ENCODE results near the gene GRIA4. TPM values are rescaled to one million over a fixed set of nuclear protein-coding genes. Genes with fewer than 3 reads are reported as not detected.
A peak's percentile ranks its signal among the peaks of the same experiment; 100 is the strongest.
"Not testable (repeated sequence)": the region's sequence is repeated elsewhere in the genome, so short reads cannot be mapped to it uniquely, and the experiment has no call there.

The GRIA4 gene
- polyA plus RNA-seq, 6 donors from 2014 or later: not detected

DNA sequence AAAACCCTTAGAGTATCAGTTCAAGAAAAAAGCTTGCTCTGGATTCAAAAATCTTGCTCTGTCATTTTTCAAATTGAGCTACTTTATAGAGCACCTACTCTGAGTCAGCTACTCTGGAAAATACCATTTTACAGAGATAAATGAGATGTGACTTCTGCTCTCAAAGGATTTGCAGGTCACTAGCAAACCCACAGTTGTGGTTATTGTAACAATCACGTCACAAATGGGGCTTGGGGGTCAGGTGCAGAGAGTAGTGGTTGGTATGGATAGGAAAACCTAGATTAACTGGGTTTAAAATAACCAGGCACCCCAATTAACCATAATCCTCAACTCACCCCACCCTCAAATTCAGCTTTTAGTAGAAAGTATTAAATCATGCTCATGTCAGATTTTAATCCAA lies 359.9 kb downstream of the GRIA4 start:
- Mint-ChIP-seq H3K27me3 (no peaks in the 10 kb centered on the region), H3K36me3 (no peaks in the 10 kb centered on the region), H3K9me3 (no peaks in the 10 kb centered on the region), H3K4me3 (no peak overlapping the region), H3K4me1 (no peaks in the 10 kb centered on the region), H3K27ac (no peak overlapping the region)
- ATAC-seq (ENCODE audit: low read depth in 2 of 2) (no peak), DNase-seq (no peak)

DNA sequence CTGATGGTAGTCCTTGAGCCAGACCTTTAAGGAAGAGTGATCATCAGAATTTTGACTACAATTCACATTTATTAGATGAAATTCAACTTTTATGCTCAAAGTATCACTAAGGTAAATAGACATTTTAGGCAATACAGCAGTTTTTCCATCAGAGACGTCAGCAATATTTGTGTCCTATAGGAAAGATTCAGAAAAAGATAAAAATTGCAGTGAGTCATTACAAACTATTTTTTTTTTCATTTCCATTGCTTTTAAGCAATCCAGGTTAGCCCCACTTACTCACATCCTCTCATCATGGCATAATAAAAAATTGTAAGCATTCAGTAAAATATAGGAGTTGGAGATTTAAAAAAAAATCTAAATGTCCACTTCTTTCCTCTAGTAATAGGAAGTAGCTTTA lies 365.3 kb downstream of the GRIA4 start:
- Mint-ChIP-seq H3K36me3 (no peaks in the 10 kb centered on the region), H3K4me3 (no peak overlapping the region), H3K27me3 (no peaks in the 10 kb centered on the region), H3K4me1 (no peaks in the 10 kb centered on the region), H3K27ac (no peak overlapping the region), H3K9me3 (peaks cover 0 to 2% (median 0%) of the 10 kb centered on the region in 7 donors)
- no peak for DNase-seq
- ATAC-seq (ENCODE audit: low read depth in 2 of 2): no peak

DNA sequence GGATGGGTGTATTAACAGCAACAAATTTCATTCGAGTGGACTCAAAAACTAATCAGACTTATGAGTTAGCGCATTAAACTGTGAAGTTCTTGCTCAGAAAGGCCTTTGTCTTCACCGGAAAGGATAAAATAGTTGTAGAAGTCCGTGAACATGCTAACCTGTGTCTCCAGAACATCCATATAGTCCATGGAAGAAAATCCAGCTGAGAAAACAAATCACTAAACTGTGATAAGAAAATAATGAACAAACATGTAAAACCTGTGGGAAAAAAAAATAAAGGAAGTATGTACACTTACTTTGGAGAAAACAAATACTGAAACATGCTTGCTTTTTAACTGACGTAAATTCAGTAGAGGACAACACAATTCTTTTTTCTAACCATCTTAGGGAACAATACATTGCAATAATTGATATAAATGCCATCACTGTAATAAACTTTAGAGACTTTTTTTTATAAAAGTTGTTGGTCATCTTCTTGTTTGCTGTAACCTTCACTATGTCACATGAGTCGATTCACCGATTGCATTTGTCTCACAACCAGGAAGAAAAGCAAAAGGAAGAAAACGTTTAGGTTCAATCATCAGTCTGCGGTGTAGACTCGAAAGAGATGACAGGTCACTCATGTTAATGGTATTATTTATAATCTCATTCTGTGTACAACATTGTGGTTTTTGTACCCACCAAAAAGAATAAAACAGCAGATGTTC lies 370.3 kb downstream of the GRIA4 start:
- H3K36me3 Mint-ChIP-seq: no peaks in the 10 kb centered on the region
- DNase-seq (no peak), ATAC-seq (ENCODE audit: low read depth in 2 of 2) (no peak)
- no peaks in the 10 kb centered on the region for H3K4me1 Mint-ChIP-seq
- H3K9me3 Mint-ChIP-seq: peaks cover 0 to 6% (median 0%) of the 10 kb centered on the region in 7 donors
- no peak overlapping the region for H3K4me3 Mint-ChIP-seq
- H3K27ac Mint-ChIP-seq: no peak overlapping the region
- peaks cover 0 to 9% (median 0%) of the 10 kb centered on the region in 3 donors for H3K27me3 Mint-ChIP-seq

DNA sequence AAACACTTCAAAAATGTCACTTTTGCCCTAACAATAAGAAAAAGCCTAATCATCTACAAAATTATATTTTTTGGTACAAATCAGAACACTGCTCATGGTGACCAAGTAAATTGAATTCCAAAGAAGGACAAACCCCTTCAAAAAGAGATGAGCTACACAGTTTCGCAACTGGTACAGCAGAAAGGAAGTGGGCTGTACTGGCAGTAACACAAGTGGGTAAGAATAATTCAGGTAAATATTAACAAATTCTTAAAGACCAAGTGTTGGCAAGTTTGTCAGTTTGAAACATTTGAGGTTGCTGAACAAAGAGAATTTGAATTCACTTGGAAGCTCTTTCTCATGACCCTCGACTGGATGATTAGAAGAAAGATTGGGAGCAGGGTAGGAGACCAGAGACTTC lies 376.7 kb downstream of the GRIA4 start:
- peaks cover 0 to 7% (median 0%) of the 10 kb centered on the region in 7 donors for H3K9me3 Mint-ChIP-seq
- no peaks in the 10 kb centered on the region for H3K36me3 Mint-ChIP-seq
- peaks cover 0 to 4% (median 0%) of the 10 kb centered on the region in 3 donors for H3K27me3 Mint-ChIP-seq
- no peak for ATAC-seq (ENCODE audit: low read depth in 2 of 2)
- H3K27ac Mint-ChIP-seq: no peak overlapping the region
- H3K4me3 Mint-ChIP-seq: no peak overlapping the region
- DNase-seq: no peak
- H3K4me1 Mint-ChIP-seq: no peaks in the 10 kb centered on the region

DNA sequence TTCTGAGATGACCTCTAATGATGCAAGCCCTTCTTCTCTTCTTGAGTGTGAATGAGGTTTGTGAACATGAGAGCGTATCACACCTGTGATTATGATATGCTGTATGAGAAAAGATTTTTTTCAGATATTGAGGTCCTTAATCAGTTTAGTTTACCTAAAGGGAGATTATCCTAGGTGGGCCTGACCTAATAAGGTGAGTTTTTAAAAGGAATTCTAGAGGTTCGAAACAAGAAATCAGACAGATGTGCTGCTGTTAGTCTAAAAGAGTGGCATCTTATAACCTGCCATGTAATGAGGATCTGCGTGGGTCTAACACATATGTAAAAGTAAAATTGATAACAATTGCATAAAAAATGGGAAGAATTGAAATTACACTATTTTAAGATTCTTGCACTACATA lies 378.3 kb downstream of the GRIA4 start:
- Mint-ChIP-seq H3K9me3 (peaks cover 0 to 4% (median 3%) of the 10 kb centered on the region in 7 donors), H3K27ac (no peak overlapping the region), H3K4me1 (no peaks in the 10 kb centered on the region), H3K27me3 (no peaks in the 10 kb centered on the region), H3K36me3 (peaks cover 0 to 4% of the 10 kb centered on the region in 2 donors), H3K4me3 (no peak overlapping the region)
- DNase-seq (no peak), ATAC-seq (ENCODE audit: low read depth in 2 of 2) (no peak)

DNA sequence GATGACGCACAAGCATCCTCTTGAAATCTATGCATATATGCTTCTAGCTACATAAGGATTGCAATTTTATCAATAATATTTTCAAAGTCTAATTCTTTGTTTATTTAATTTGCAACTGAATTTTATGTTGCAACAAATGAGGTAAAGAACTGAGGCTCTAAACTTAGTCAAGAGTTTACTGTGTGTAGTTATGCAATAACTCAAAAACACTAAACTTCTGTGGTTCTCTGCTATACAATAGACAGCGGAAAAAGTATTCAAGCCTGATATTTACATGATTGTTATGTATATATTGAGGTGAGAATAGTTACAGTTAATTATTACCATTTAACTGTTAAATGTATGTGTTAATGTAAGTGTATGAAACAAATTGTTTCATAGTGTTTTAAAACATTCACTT lies 379.3 kb downstream of the GRIA4 start:
- ATAC-seq (ENCODE audit: low read depth in 2 of 2) (no peak), DNase-seq (no peak)
- H3K36me3 Mint-ChIP-seq: peaks cover 7 to 12% of the 10 kb centered on the region in 2 donors

DNA sequence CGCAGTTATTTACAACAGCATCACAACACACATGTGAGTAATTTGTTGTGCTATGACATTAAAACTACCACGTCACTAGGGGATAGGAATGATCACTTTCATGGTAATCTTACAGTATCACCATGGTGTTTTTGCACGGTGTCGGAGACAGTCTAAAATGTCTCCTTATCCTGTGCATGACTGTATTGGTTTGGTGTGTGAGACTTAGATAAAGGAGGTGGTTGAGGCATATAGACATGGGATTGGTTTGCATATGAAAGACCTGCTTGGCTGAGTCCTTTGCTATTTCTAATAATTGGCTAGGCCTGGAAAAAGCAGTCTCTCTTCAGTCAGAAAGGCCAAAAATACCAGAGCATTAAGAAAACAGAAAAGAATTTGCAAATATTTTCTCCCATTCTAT lies 382.0 kb downstream of the GRIA4 start:
- H3K27me3 Mint-ChIP-seq: no peaks in the 10 kb centered on the region
- H3K4me3 Mint-ChIP-seq: no peak overlapping the region
- no peak for DNase-seq
- H3K27ac Mint-ChIP-seq: no peak overlapping the region
- H3K36me3 Mint-ChIP-seq: peaks cover 16 to 21% of the 10 kb centered on the region in 2 donors
- ATAC-seq (ENCODE audit: low read depth in 2 of 2): no peak
- peaks cover 0 to 13% (median 7%) of the 10 kb centered on the region in 7 donors for H3K9me3 Mint-ChIP-seq
- H3K4me1 Mint-ChIP-seq: peaks cover 2 to 4% (median 3%) of the 10 kb centered on the region in 3 donors

More for the DNA sequence above, 379.3 kb downstream of the GRIA4 start:
- Mint-ChIP-seq H3K27ac (no peak overlapping the region), H3K4me1 (no peaks in the 10 kb centered on the region), H3K9me3 (peaks cover 0 to 12% (median 7%) of the 10 kb centered on the region in 7 donors), H3K4me3 (no peak overlapping the region), H3K27me3 (no peaks in the 10 kb centered on the region)

DNA sequence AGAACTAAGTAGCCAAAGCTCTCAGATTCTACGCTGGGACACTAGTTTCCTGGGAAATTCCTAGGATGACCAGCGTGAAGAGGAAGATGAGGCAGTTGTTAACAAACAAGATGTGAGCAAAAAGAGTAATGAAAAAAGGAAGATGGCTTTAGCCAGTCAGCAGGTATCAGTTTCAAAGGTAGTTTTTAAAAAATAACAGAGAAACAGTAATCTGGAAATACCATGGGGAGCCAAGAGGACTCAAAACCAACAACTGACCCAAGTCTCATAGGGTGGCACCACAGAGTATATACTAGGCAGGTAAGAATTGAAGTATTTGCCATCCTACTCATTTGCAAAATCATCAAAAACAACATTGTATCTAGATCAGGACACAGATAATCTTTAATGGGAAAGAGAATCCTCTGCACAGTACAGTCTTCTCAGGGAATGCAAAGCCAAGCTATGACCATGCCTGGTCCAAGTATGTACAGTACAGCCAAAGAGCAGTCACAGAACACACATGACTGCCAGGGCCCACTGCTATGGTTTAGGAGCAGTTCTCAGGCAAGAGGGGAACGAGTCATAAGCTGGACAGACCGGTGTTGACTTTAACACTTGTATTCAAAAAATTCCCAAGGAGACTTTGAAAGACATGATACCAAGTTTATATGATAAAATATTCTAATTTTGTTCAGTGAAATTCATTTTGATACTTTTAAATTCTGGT lies 391.6 kb downstream of the GRIA4 start:
- ATAC-seq (ENCODE audit: low read depth in 2 of 2) (no peak), DNase-seq (no peak)
- H3K4me1 Mint-ChIP-seq: peaks cover 16 to 37% (median 28%) of the 10 kb centered on the region in 3 donors
- no peak overlapping the region for H3K4me3 Mint-ChIP-seq
- H3K27me3 Mint-ChIP-seq: no peaks in the 10 kb centered on the region
- no peak overlapping the region for H3K27ac Mint-ChIP-seq
- peaks cover 8 to 24% (median 15%) of the 10 kb centered on the region in 7 donors for H3K9me3 Mint-ChIP-seq
- H3K36me3 Mint-ChIP-seq: peaks cover 46 to 69% of the 10 kb centered on the region in 2 donors

DNA sequence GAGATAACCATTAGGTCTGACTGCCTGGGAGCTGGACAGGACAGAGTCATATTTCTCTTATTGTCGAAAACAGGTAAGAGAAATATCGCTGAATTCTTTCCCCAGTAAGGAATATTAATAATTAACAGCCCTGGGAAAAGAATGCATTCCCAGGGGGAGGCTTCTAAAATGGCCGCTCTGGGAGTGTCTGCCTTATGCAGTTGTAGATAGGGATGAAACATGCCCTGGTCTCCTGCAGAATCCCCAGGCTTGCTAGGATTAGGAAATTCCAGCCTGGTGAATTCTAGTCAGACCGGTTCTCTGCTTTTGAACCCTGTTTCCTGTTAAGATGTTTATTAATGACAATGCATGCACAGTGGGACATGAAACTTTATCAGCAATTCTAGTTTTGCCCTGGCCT lies 393.2 kb downstream of the GRIA4 start:
- Mint-ChIP-seq H3K9me3 (peaks cover 6 to 24% (median 13%) of the 10 kb centered on the region in 7 donors), H3K4me1 (peaks cover 8 to 24% (median 16%) of the 10 kb centered on the region in 3 donors), H3K4me3 (peak overlapping the region in 1 of 8 donors; percentile 68), H3K36me3 (peaks cover 52 to 62% of the 10 kb centered on the region in 2 donors)
- not testable (repeated sequence) for H3K27me3 Mint-ChIP-seq; ATAC-seq (ENCODE audit: low read depth in 2 of 2); H3K27ac Mint-ChIP-seq; DNase-seq

DNA sequence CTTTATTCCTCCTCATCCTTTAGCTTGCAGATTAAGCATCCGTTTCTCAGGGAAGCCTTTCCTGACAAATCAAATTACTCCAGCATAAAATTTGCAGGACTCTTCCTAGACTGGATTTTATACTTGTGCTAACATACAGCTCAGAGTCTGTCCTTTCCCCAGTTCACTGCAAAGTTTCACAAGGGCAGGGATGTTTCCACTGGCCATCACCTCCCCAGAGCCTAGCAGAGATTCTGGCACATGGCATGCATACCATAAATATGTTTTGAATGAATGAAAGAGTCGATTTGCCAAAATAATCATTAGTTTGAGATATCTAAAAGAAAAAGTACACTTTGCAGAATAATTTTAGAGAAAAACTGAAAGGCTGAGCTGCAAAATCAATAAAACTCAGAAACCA lies 401.6 kb downstream of the GRIA4 start:
- Mint-ChIP-seq H3K4me3 (no peak overlapping the region), H3K27me3 (no peaks in the 10 kb centered on the region), H3K36me3 (peaks cover 34 to 37% of the 10 kb centered on the region in 2 donors), H3K4me1 (peaks cover 7 to 24% (median 19%) of the 10 kb centered on the region in 3 donors), H3K27ac (no peak overlapping the region), H3K9me3 (peaks cover 0 to 3% (median 0%) of the 10 kb centered on the region in 7 donors)
- ATAC-seq (ENCODE audit: low read depth in 2 of 2): no peak
- DNase-seq: no peak

DNA sequence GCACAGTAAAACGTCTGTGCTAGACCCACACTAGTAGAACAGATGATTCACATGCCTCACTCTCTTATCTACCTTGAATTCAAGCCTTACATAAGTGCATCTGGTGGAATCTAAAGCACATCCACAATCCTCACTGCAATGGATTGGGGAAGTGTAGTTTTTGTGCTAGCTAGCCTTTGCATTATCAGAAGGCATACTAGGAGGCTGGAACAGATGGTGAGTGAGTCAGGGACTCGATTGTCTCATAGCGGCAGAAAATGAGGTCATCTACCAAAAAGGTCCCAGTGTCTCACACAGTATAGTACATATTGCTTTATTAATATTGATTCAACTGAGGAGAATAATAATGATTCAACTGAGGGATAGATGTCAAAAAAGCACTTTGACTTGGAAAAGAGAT lies 402.9 kb downstream of the GRIA4 start:
- ATAC-seq (ENCODE audit: low read depth in 2 of 2): no peak
- peaks cover 27 to 33% of the 10 kb centered on the region in 2 donors for H3K36me3 Mint-ChIP-seq
- DNase-seq: no peak

DNA sequence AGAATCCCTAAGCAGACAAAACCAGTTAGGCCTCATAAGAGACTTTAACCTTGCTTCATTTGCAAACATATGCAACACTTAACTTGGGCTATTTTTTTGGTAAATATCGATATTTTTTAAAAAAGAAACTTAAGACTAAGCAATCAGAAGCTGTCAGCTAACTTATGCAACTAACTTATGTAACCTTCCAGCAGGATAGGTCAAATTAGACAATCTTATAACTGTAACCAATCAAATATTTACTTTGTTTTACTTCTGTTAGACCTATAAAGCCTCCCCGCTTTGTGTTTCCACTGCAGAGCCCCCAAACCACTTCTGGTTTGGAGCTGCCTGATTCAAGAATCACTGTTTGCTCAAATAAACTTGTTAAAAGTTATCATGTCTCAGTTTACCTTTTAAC lies 404.2 kb downstream of the GRIA4 start:
- Mint-ChIP-seq H3K9me3 (peaks cover 0 to 3% (median 0%) of the 10 kb centered on the region in 7 donors), H3K4me3 (no peak overlapping the region), H3K36me3 (peaks cover 23 to 25% of the 10 kb centered on the region in 2 donors), H3K27me3 (no peaks in the 10 kb centered on the region), H3K27ac (no peak overlapping the region), H3K4me1 (peaks cover 15 to 31% (median 29%) of the 10 kb centered on the region in 3 donors)
- ATAC-seq (ENCODE audit: low read depth in 2 of 2) (no peak), DNase-seq (no peak)

More for the DNA sequence above, 402.9 kb downstream of the GRIA4 start:
- H3K9me3 Mint-ChIP-seq: peaks cover 0 to 3% (median 0%) of the 10 kb centered on the region in 7 donors
- no peak overlapping the region for H3K27ac Mint-ChIP-seq
- H3K4me3 Mint-ChIP-seq: no peak overlapping the region
- H3K4me1 Mint-ChIP-seq: peaks cover 9 to 26% (median 21%) of the 10 kb centered on the region in 3 donors
- H3K27me3 Mint-ChIP-seq: no peaks in the 10 kb centered on the region

DNA sequence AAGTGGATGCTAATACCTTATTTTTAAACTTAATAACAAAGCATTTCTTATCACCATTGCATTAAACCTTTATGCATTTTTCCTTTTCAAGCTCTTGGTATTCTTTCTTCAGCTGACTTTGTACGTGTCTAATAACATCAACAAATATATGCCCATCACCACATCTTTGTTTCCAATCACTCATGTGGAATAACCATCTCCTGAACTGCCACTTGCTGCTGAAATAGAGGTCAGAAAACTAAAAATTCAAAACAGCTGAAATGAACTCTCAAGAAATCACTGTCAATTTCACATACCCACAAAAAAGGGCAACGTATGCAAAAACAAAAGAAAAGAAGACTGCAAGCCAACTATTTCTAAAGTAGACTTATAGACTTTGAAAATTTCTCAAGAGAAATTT lies 404.7 kb downstream of the GRIA4 start:
- Mint-ChIP-seq H3K4me3 (no peak overlapping the region), H3K27me3 (no peaks in the 10 kb centered on the region), H3K36me3 (peaks cover 19 to 23% of the 10 kb centered on the region in 2 donors), H3K4me1 (peaks cover 18 to 37% (median 32%) of the 10 kb centered on the region in 3 donors), H3K9me3 (peaks cover 0 to 3% (median 0%) of the 10 kb centered on the region in 7 donors), H3K27ac (peak overlapping the region in 1 of 6 donors; percentile 47)
- no peak for ATAC-seq (ENCODE audit: low read depth in 2 of 2)
- DNase-seq: no peak

DNA sequence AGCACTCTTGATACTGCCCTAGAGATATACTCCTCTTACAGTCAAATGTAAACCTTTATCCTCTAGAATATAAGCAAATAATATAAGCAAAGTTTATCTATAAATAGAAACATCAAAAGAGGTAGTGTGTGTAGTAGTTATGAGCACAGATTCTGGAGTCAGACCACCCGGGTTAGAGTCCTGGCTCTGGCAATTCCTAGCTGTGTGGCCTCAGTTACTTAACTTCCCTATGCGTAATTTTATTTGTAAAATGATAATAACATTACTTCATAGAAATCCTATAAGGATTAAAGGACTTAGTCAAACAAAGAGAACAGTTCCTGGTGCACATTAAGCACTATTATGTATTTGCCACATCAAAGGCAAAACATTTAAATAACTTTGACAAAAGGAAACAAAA lies 405.2 kb downstream of the GRIA4 start:
- Mint-ChIP-seq H3K27me3 (no peaks in the 10 kb centered on the region), H3K36me3 (peaks cover 15 to 18% of the 10 kb centered on the region in 2 donors), H3K9me3 (peaks cover 0 to 3% (median 0%) of the 10 kb centered on the region in 7 donors), H3K4me3 (no peak overlapping the region), H3K27ac (no peak overlapping the region), H3K4me1 (peaks cover 22 to 41% (median 34%) of the 10 kb centered on the region in 3 donors)
- ATAC-seq (ENCODE audit: low read depth in 2 of 2) (no peak), DNase-seq (no peak)
